Activated CD8-positive, alpha-beta memory T cell treated with anti-CD3 and anti-CD28 coated beads, Interleukin-2, amount 50 U/mL, for 4 hours (primary cell): ENCODE measurements around the gene SLC35E1.
A peak's percentile ranks its signal among the peaks of the same experiment; 100 is the strongest.

Experiments used
- DNase-seq: peaks from one replicate; pipeline ENCODE4 v3.0.0-alpha.2; 2020

The SLC35E1 gene

DNA sequence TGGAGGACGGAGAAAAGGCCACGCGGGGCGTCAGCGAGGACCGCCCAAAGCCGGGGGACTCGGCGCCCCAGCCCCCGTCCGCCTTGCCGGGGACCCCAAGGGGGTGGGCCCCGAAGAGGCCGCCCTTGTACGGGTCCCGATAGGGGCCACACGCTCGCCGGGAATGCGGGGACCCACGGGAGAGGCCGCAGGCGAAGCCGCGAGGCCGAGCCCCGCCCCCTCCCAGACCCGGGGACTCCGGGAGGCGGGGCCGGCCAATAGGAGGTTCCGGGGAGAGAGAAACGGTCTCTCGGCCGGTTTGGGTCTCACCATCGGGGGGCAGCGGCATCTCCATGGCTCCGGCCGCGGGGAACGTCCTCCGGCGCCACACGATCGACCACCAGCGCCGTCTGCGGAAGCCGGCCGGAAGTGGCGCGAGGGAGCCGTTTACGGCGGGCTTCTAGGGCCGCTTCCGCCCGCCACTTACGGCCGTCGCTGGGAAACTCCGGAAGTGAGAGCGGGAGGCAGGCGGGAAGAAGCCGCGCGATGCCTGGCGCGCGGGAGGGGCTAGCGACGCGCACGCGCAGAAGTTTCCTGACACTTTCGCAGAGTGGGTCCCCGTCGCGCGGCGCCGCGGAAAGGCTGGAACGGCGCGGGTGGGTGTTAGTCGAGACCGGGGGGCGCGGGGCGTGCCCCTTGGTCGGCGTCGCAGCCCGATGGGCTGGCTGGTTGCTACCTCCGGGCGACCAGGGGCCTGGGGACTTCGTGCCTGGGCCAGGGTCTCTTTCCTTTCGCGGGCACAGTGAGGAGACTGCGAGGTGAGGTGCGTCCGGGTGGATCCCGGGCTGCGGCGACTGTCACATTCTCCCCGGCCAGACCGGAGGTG lies 29.9 kb downstream of the SLC35E1 start, which contains the start of gene CHERP:
TSS of gene CHERP (minus strand) at position 393 of the 865 bp plus-strand sequence. CDS start at position 334, 59 bp downstream.
- peak; percentile 94 for DNase-seq

DNA sequence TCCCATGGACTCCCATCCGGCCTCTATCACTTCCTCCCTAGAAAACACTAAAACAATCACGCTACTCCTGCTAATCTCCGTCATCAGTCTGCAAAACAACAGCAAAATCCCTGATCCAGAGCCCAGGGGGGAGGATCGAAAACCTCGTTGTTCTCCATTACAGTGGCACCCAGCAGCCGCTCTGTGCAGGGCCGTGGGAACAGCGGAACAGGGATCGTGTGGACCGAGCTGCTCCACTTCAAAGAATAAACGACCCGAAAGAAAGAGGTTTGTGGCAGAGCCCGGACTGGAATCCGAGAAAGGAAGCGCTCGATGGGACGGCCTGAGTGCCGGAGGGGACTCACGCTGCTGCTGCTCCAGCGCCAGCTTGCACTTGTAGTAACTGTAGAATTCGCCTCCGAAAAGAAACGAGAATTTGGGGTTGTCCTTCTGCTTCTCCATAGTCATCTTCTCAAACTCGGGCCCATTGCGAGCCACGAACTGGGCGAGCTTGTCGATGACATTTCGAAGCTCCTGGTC lies 30.6 kb downstream of the SLC35E1 start:
- no peak for DNase-seq

DNA sequence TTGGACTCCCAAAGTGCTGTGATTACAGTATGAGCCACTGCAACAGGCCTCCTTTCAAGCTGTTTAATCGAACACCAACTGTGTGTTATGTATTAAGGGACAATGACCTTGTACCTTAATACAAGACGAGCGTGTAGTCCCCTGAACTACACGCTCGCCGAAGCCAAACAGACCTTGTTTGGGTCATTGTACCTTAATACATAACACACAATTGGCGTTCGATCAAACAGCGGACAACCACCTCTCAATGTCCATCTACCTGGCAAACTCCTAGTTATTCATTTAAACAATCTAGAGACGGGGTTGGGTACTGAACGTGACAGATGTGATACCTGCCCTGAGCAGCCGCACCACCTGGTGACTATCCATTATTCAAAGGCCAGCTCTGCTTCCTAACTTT lies 31.3 kb downstream of the SLC35E1 start:
- DNase-seq: no peak

DNA sequence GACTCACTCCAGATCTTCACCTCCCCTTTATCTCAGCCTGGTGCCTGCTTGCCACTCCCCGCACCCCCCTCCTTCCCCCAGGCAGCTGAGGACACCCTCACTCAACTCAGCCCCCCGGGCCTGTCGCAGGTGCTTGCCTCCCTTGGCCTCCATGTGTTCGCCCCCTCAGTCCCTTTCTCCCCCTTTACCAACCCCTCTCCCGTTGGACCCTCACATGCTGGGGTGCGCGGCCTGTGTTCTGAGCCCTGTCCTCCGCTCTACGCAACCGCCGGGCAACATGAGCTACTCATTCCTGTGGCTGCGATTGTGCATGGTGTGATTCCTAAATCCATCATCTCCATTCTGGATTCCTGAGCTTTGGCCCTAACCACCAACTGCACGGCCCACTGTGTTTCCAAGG lies 35.1 kb downstream of the SLC35E1 start:
- no peak for DNase-seq

DNA sequence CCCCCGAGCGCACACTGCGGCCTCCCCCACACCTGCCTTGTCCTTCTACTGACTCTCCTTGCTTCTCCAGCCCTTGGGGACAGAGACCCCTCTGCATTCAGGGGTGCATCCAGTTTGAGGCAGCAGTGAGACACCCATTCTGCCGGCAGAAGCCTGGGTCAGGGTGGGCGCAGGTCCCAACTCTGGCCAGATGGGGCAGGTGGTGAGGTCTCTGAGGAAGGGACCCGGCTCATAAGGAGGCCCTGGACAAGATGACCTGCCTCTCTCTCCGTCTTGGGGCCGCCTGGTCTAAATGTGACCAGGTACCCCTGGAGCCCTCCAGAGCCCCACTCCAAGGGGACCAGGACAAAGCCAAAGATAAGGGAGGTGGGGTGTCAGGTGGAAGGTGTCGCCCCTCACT lies 36.1 kb downstream of the SLC35E1 start:
- no peak for DNase-seq

DNA sequence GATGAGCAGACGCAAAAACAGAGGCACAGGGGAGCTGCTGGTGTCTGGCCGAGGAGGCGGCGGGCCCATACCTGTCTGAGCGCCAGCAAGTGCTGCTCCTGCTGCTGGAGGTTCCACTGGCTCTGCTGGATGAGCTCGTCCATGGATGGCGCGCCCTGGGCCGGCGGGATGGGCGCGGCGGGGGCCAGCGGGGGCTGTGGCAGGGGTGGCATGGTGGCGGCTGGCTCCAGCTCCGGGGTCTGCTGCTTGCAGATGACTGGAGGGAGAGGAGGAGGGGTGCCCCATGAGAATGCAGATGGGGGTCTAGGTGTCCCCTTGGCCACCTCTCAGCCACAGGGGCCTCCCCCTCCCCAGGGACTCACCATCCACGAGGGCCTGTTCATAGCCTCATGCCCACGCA lies 36.8 kb downstream of the SLC35E1 start:
- DNase-seq: no peak

DNA sequence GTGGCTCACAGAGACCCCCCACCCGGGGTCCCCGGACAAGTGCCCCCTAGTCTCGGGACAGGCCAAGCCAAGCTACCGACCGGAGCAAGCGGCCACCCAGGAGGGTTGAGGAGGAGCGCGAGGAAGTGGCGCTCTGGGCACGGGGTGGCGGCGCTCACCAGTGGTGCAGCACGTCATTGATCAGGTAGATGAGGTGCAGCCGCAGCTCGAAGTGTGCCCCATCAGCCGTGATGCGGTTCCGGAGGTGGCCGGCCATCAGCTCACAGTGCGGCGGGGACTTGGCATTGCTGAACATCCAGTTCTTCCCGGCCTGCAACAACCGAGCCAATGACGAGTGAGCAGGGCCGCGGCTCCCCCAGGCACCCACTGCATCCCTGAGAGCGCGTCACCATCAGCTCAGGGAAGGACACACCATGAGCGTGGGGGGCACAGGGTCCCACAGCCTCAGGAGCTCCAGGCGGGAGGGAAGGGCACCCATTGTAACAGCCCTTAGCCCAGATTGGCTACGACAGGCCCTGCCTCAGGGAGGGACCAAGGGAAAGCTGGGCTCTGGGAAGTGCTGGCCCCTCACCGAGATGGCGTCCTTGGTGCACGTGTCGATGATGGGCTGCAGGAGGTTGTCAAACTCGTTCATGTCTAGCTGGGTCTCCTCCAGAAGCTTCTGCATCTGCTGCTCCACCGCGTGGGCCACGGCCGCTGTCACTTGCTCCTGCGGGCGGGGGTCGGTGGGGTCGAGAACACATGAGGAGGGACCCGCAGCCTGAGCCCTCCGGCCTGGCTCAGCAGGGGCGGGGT lies 39.6 kb downstream of the SLC35E1 start:
- DNase-seq: no peak

DNA sequence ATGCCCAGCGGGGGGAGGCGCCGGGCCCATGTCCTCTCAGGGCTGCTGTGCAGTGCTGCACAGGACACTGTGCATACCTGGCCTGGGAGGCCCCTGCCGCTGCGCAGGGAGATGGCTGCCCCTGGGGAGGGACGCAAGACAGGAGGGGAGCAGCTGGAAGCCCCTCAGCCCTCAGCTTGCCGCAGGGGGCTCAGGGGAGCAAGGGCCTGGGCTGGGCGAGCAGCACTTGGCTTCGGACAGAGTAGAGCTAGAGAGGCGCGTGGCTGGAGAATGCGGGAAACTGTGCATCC lies 40.9 kb downstream of the SLC35E1 start:
- no peak for DNase-seq

DNA sequence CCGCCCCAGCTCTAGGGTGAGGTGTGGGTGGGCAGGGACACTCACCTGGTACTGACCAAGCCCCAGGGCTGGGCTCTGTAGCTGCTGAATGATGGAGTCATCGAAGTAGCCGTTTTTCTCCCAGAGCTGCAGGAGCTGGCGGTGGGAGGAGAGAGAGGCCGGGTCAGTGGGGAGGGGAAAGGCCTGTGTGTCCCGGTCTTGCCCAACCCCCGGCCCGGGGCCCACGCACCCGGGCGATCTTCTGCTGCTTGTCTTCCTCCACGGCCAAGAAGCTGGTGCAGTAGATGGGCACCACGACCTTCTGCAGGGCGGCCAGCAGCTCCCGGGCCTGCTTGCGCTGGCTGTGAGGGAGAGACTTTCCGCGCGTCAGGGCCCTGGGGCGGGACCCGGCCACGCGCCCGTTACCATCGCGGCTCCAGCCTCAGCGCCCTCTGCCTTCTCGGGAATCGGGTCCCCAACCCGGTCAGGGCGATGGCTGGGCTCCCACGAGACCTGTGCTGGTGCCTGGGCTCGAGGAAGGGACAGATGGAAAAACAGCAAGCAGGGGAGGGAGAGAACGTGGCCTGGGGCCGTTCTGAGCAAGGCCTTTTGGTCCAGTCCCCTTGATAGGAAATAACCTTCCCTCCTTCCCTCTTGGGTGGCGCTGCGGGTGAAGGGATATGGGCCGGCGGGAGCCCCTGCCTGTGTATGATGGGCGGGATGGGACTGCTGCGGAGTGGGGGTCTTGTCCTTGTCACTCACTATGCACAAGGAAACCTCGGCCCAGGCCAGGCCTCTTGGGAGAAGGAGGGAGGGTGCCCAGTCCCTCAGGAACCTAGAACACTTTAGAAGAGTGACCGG lies 41.5 kb downstream of the SLC35E1 start:
- DNase-seq: no peak

DNA sequence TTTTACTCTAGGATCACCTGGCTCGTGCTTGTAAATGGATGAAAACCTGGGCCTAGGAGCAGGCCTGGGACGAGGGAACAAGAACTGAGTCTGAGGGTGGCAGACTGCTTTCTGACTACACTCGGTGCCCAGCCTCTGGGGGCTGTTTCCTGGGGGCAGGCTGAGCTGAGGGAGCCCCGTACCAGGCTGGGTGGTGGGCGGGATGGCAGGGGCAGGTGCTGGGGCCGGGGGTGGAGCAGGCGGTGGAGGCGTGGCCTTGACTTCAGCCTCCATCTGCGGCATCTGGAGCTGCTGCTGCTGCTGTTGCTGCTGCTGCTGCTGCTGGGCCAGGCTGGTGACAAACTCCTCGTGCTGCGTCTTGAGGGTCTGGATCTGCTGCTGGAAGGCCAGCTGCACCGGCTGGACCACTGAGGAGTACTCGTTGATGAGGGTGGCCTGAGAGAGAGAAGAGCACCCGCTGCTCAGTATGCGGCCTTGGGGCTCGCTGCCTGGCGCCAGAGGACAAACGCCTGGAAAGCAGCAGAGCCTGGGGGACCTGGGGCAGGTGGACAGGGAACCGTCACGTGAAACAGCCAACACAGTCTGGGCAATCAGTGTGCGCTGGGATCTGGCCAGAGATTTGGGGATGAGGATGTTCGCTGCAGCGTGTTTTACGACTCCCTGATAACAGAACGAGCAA lies 42.6 kb downstream of the SLC35E1 start:
- no peak for DNase-seq

DNA sequence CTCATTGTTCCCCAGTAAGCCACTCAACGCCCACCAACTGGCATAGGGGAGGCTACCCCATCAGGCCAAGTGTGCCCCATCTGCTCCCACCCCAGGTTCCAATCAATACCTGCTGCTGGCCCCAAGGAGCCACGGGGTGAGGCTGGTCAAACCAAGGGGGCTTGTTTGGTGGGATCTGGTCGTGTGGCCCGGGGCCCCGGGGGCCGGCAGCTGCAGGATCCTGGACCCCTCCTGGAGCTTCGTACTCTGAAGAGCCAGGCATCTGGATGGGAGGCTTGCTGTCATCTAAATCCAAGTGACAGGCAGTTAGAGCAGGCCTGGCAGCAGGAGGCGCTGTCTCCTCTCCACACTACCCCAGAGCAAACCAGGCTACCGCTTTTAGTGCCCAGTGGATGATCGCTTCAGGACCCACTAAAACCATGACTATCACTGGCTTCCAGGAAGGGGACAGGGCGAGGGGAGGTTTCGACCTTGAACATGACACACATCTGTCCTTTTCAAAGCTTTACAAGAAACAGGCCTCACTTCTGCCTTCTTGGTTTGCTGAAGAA lies 44.2 kb downstream of the SLC35E1 start:
- DNase-seq: peak; percentile 38

DNA sequence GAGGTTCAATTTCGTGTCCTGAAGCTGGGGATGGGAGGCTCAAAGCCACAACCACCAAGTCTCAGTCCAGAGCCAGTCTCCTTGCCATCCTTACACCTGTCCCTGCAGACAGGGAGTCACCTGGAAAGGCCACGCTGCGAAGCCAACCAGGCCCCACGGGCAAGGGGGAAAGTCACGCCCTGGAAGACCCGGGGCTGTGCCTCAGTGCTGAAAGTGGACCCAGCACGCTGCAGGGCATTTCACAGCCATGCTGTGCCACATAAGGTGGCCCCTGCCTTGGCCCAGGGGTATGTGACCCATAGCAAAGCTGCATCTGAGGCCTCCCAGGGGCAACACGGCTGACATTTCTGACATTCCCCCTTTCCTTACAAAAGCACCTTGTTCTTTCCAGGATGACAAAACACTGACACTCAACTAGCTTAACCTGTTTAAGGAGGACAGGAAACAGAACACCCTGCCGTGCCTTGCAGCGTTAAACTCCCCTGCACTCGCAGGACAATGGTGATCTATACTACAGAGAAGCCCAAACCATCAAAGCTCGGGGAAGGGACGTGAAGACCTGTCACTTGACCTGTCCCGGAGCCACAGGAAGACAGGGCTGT lies 44.8 kb downstream of the SLC35E1 start:
- no peak for DNase-seq

DNA sequence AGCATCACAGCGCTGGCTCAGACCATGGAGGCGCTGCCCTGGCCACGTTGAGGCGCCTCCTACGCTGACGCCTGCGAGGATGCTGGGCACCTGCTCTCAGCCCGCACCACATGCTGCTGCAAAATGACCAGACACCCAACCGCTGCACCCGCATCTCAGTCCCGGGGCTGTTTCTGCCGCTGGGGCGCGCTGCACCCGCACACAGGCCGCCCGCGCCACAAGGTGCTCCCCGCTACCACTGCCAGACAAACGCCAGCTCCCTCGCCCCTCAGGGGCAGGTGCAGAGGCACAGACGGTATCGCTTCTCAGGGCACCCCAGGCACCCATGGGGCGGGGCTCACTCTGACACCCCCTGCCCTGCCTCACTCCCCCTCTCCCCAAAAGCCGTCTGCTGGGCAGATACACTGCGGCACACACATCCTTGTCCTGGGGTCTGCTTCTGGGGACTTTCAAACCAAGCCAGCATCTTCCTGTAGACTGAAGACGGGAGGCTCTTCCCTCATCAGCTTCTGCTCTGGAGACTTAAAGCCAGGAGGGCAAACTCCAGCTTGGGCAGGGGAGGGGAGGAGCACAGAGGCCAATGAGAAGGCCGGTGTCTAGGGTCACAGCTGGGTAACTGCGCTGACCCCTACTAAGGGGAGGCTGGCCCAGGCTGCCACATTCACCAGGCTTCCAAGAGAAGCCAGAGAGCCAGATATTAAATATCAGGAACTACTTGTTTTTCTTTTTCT lies 46.3 kb downstream of the SLC35E1 start:
- no peak for DNase-seq

DNA sequence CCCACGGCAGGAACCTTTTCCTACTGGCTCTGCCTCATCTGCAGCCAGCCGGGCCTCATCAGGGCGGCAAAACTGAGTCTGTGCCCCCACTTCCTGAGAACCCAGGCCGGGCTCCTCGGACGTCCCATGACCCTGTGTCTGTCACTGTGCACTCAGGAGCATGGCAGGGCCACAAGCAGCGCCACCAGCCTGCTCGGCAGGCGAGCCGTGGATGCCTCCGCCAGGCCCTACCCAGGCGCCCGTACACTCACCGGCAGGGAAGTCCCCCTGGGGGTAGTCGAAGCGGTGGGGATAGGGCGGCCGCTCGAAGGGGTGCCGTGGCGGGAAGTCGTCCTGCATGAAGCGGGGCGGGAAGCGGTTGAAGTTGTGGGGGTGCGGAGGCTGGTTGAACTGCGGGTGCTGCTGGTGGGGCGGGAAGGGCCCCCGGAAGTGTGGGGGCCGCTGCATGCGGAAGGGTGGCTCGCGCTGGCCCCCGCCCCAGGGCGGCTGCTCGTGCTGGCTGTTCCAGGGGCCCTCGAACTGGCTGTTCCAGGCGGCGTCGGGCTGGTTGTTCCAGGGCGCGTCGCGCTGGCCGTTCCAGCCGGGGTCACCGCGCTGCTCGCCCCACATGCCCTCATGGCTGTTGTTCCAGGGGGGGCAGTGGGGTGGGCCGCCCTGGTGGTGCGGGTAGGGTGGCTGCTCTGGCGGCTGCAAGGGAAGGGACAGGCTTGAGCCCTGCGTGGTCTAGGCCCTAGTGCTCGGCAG lies 47.1 kb downstream of the SLC35E1 start:
- no peak for DNase-seq

DNA sequence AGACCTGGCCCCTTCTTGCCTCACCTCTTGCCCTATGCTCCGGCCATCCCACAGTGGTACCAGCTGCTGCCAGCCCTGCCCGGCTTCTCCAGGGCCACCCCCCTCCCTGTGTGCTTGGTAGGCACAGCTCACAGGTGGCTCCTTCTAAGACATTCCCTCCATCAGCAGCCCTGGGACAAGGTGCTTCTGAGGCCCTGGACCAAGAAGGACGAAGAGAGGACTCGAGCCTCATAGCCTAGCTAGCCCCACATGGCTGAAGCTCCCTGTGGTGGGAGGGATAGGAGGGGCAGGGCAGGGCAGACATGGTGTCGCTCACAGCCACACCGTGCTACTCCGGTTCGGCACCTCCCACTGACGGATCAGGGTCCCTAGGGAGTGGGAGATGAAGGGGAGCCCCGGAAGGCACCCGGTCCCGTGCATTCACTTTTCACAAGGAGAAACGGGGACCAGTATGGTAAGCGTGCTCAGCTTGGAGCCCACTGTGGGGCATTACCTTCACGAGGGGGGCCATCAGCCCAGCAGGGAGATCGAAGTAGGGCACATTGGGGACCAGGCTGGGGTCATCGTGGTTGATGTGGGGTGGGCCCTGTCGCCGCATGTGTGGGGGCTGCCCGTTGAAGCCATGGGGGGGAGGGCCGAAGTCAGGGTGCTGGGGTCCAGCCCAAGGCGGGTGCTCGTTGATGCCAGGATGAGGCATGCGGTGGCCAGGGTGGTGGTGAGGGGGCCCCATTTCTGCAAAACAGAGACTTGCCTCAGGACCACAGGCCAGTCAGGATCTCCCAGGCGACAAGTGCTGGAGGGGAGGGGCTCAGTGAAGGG lies 49.4 kb downstream of the SLC35E1 start:
- DNase-seq: no peak

DNA sequence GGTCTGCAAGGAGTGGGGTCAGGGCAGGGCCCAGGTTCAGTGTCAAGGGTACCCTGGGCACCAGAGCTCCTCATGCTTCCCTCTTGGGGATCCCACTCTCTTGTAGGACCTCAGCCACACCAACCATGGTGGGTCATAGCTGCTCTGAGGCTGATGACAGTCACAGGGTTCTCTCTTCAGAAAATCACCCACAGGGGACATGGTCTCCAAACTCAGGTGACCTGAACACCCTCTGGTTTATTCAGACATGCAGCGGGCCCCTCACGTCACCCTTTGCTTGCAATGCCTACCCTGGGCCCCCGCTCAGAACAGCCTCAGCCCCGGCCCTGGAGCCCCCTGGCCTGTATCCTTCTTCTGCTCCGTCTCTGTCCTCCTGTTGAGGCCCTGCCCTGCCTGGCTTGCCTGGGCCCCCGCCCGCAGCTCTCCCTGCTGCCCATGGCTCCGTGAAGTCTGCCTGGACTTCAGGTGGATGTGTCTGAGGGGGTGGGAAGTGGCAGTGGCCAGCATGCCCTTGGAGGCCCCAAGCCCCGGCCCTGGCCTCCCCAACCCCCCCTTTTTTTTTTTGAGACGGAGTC lies 50.4 kb downstream of the SLC35E1 start:
- no peak for DNase-seq

DNA sequence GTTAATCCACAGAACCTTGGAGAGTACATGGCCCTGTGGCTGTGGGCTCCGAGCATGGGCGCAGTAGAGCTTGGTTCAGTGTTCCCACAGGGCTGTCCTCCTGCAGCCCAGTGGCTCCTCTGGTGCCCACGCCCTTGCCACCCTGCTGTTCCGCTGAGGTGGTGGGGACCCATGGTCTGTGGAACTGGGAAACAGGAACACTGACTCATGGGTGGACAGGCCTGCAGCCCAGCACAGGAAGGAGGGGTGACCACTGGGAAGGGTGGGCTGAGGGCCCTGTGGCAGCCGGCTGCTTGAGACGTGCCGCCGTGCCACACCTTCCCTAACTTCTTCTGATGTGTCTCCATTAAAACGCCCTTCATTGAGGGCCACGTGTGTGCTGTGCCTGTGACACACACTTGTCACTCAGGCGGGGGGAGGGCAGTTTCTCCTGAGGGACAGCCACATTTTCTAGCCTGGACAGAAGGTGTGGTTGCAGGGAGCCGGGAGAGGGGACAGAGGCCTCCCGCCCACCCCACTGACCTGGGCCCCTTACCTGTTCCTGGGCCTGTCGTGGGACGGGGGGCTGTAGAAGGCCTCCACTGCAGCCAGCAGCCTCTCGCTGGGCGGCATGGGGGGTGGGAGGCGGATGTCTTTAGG lies 51.1 kb downstream of the SLC35E1 start:
- DNase-seq: no peak
